GM21723 (cell line): ENCODE results near the gene RIPOR2.

Source experiments
- ATAC-seq: cut with Tn5 transposase; IDR thresholded peaks from one replicate; pipeline ENCODE4 v1.9.1; 2021; ENCODE audit warnings: mild to moderate bottlenecking, moderate library complexity; ENCODE audit not compliant: unreplicated experiment

The RIPOR2 gene, protein sequence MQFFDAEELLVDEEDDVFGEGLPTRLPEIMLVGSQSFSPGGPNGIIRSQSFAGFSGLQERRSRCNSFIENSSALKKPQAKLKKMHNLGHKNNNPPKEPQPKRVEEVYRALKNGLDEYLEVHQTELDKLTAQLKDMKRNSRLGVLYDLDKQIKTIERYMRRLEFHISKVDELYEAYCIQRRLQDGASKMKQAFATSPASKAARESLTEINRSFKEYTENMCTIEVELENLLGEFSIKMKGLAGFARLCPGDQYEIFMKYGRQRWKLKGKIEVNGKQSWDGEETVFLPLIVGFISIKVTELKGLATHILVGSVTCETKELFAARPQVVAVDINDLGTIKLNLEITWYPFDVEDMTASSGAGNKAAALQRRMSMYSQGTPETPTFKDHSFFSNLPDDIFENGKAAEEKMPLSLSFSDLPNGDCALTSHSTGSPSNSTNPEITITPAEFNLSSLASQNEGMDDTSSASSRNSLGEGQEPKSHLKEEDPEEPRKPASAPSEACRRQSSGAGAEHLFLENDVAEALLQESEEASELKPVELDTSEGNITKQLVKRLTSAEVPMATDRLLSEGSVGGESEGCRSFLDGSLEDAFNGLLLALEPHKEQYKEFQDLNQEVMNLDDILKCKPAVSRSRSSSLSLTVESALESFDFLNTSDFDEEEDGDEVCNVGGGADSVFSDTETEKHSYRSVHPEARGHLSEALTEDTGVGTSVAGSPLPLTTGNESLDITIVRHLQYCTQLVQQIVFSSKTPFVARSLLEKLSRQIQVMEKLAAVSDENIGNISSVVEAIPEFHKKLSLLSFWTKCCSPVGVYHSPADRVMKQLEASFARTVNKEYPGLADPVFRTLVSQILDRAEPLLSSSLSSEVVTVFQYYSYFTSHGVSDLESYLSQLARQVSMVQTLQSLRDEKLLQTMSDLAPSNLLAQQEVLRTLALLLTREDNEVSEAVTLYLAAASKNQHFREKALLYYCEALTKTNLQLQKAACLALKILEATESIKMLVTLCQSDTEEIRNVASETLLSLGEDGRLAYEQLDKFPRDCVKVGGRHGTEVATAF

DNA sequence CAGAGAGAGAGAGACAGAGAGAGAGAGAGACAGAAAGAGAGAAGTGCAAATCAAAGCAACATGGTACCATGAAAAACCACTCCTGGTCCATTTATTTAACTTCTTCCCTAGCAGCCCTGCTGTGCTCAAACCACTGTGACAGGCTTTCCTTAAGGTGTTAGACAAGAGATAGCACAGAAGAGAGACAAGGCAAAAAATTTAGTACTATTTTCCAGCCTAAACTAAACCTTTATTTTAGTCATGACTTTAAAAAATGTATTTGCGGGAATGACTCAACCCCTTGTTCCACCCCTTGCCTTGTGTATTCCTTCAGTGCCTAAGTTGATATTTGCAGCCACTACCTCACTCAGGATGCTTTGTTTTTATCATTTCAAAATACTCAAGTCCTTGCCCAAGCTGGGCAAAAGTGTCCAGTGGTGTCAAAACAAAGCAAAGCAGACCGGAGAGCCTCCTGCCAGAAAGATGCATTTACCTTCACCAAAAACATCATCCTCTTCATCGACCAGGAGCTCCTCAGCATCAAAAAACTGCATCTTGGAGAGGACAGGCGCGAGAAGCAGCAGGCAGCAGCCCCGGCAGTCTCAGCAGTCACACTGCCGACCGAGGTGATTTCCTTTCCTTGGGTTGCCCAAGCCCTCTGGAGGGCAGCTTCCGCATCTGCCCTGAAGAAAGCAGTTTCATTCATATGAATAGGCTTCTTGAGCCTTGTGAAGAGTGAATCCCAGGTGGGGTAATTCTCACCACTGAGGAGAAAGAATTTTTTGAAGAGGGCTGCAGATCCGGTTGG lies at the start of gene RIPOR2:
Gene RIPOR2, minus strand, starts transcription at position 595 of the 787 bp plus-strand sequence. Its CDS starts 62 bp downstream, at position 533.
- ATAC-seq = peak; percentile 29

DNA sequence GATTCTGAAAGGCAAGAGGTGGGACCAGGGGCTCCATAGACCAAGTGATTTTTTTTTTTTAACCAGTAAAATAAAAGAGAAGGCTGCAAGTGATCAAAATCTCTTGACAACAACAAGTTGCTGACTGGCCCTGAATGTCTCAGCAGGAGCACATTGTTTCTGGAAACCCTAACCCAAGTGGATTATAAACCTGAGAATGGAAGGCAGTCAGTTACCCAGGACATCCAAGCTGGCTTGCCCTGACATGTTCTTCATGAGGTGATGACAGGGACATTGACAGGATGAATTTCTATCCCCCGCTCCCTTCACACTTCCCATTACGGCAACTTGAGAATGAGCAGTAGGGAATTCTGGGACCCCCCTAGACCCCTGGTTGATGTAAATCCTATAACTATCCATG lies 49.6 kb upstream of the RIPOR2 start:
- ATAC-seq = no peak

DNA sequence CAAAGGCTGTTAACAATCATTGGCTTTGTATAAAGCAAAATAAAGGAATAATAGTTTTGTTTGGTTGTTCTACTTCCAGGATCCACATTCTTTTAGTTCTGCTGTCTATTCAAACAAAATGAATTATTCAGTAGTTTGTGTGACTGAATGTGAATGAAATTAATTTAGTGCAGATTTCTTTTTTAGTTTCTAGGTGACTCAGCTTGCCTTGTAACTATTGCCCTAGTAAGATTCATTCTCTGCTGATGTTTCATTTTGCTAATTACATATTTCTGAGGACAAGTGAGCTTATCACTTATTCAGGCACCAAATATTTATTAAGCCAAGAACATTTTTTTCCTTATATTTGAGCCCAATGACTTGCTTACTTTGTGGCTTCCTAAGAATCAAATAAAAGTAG lies 46.5 kb upstream of the RIPOR2 start:
- no peak for ATAC-seq

DNA sequence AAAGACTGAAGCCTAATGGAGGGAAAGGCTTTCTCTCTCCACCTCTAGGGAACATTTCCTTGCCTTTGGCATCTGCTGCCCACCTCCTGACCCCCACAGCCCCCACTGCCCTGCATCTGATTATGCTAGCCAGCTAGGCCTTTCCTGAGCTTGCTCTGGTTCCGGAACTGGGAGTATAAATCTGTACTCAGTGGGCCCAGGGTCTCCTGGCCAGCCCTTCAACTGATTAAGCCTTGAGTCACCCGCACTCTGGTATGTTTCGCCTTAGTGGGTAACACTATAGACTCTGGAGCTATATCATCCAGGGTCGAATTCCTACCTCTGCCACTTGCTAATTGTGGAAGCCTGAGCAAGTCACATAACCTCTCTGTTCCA lies 45.6 kb upstream of the RIPOR2 start:
- ATAC-seq = no peak

DNA sequence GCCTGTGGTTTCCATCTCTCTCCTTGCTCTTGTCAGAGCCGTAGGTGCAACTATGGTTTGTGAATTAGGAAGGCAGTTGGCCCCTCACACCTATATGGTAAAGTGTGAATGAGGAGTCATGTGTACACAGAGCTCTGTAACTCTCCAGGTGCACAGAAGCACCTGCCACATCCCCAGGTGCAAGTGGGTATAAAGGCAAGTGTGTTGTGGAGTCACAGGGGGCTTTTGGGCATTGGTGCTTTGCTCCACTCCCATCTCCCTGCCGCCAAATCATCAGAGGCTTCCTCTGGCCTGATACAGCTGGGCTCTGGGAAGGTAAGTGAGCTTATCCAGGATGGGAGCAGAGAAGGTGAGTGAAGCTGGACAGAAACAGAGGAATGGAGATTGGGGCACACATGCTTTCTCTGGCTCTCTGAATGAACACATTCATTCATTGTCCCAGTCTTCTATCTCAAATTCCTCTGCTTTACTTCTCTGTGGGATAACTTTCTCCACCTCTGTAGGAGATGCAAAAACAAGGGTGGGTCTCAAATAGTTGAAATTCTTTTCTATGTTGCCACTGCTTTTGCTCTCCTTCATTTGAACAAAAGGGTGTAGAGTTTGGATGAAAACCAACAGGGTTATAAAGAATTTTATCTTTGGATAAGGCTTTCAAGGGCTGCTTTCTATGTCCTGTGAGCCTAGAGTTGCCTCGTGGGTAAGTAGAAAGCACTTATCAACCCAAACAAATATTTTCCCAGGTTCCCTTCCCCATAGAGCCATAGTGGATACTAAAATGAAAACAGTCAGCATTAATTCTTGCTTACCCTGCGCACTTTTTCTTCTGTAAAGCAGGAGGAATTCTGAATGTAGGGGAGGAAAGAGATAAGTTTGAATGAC lies 45.0 kb upstream of the RIPOR2 start:
- no peak for ATAC-seq

DNA sequence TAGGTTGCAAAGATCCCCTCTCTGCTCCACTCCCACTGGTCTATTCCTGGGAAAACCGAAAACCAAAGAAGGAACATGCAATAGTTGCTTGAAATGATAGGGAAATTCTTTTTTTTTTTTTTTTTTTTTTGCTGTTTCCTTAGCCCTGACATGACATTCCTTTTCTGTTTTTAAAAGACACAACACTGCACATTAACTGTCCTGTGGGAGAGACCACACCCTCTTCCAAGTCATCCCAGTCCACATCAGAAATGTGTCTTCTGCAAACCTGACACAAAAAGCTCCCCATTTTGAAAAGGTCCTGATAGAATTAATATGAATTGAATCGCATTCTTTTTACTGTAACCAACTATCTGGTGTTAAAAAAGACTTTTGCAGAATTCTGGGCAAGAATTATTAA lies 43.4 kb upstream of the RIPOR2 start:
- ATAC-seq = no peak

DNA sequence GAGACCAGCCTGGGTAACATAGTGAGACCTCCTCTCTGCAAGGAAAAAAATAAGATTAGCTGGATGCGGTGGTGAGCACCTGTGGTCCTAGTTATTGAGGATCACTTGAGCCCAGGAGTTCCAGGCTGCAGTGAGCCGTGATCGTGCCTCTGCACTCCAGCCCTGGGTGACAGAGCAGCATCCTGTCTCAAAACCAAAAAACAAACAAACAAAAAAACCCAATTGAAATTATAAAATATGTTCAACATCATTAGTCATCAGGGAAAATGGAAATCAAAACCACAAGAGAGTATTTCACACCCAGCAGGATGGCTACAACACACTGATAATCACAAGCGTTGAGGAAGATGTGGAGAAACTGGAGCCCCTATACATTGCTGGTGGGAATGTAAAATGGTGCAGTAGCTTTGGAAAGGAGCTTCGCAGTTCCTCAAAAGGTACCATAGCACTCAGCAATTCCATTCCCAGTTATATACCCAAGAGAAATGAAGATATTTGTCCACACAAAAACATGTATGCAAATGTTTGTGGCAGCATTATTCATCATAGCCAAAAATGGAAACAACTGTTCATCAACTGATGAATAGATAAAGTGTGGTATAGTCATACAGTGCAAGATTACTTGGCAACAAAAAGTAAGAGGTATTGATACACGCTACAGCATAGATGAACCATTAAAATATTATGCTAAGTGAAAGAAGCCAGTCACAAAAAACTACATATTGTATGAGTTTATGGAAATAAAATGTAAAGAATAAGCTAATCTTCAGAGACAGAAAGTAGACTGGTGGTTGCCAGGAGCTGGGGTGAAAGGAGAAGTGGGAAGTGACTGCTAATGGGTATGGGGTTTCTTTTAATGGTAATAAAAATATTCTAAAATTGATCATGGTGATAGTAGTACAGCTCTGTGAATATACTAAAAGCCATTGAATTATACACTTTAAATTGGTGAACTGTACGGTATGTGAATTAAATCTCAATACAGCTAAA lies 38.7 kb upstream of the RIPOR2 start:
- peak; percentile 70 for ATAC-seq

DNA sequence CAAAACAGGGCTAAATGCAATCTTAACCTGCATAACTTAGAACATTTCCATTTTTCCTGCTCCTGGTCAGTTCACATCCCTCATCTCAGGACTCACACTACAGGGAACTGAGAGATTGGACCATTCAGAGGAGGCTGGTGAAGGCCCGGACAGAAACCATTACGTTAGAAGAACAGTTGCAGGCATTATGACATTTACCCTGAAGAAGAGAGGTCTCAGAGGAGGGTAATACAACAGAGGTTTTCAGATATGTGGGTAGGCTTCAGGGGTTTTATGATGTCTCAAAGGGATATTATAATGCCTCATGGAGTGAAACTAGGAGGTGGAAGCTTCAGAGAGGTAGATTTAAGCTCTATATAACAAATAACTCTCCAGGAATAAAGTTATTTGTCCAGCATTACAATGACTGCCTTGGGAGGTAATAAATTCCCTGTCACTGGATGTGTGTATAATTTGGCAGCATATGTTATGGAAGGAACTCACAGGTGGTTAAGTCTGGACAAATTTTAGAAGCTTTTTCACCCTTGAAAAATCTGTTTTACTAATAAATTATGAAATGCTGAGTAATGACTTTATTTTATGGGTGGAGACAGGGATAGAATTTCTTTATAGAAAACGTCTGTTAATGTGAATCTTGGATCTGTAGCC lies 36.7 kb upstream of the RIPOR2 start:
- no peak for ATAC-seq

DNA sequence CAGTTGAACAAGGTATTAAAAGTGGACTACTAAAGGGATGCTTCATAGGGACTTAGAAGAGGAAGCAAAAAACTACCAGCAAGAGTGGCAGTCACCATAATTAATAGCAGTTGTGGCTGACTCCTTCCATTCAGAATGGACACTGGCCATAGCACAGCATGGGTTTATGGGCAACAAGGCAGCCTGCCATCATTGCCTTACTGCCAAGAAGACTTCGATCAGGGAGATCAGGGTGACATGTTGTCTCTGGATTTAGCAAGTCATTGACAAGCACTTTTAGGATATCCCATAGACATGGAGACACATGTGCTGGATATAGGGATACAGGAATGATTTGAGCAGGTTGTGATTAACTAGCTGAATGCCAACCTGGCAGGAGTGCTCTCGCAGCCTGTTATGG lies 35.3 kb upstream of the RIPOR2 start:
- ATAC-seq = no peak

DNA sequence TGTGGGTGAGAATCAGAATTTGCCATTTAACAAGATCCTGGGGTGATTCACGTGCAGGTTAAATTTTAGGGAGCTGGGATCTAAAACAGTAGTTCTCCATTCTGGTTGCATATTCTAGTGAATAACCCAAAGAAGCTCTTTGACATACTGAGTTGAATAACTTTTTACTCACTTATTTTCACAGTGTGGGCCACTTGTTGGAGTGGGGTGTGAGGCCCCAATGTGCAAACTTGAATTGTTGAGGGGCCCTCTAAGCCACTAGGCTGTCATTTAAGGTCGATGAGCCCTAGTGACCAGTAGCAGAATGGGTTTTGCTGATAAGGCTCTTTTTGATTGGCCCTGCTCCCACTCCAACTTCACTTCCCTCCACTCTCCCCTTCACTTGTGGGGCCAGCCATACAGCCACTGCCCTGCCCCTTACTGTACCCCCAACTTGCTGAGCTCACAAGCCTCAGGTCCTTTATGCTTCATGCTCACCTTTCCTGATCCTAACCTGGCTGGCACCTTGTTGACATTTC lies 33.6 kb upstream of the RIPOR2 start:
- no peak for ATAC-seq

DNA sequence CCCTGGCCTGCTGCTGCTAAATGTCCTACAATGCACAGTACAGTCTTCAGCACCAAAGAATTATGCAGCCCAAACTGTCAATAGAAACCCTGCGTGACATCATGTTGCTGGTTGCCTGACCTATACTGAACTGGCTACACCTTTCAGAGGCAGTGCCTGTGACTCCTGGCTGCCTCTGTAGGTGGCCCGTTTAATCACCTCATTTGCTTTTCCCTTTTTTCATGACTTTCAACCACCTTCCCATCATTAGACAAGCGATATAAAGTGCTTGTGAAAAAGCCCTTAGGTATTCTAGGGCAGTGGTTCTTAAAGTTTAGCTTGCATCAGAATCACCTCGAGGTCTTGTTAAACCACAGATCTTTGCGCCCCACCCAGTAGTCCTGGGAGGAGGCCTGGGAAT lies 33.0 kb upstream of the RIPOR2 start:
- no peak for ATAC-seq

DNA sequence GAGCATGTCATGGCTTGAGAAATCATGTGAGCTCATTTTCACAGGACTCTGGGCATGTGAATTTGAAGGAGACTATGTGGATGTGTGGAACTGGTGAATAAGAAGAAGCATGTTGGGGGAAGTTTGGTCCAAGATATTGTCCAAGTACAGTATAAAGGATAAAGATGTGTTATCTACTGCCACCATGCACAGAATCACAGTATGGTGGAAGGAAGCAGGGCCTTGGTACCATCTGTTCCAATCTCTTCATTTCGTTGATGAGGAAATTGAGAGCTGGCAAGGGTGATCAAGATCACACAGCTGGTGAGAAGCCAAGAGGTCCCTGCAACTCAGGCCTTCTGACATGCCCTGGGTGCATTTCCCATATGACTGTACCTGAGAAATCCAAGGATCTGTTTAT lies 31.5 kb upstream of the RIPOR2 start:
- ATAC-seq = no peak

DNA sequence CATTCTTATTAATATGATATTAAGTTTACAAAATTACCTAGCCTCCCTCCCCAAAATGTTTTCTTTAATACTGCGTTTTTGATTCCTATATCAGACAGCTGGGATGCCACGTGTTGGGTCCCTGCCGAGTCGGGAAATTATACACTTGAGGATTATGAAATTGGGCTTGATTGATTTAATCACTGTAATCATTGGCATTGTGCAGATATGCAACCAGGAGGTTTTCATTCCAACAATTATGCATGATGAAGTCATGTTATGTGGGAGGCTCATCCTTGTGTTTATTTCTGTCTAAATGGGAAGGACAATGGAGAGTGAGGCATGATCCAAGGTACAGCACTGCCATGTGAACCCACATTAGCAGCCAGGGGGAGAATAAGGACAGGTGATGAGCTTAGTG lies 30.6 kb upstream of the RIPOR2 start:
- no peak for ATAC-seq

DNA sequence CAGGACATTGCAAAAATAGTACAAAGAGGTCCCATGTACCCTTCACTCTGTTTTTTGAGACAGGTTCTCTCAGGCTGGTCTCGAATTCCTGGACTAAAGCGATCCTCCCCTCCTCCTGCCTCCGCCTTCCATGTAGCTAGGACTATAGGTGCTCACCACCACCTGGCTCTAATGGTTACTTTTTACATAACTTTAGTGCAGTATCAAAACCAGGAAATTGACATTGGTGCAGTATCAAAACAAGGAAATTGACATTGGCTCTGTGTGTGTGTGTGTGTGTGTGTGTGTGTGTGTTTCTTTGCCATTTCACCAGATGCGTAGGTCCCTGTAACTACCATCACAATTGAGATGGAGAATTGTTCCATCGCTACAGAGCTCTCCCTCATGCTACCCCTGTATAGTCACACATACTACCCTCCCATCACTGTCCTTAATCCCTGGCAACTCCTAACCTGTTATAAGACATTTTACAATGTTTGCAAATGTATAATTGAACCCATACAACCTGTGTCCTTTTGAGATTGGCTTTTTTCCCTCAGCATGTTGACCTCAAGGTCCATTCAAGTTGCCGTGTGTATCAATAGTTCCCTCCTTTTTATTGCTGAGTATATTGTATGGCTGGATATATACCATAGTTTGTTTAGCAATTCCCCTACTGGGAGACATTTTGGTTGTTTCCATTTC lies 28.3 kb upstream of the RIPOR2 start:
- no peak for ATAC-seq

DNA sequence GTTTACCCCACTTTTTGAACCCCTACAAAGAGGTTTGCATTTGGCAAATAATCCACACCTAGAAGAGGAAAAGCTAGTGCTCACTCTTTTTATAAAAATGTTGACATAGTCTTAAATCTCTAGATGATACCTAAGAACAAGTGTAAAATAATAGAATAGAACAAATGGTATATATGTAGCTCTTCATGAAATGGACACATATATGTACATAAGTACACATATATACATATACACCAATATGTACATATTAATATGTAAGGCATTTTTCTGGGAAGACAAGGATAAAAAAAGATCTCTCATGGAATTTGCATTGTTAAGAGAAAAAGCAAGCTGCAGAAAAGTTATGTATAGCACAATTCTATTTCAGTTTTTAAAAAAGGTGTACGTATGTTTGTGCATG lies 27.6 kb upstream of the RIPOR2 start:
- no peak for ATAC-seq

DNA sequence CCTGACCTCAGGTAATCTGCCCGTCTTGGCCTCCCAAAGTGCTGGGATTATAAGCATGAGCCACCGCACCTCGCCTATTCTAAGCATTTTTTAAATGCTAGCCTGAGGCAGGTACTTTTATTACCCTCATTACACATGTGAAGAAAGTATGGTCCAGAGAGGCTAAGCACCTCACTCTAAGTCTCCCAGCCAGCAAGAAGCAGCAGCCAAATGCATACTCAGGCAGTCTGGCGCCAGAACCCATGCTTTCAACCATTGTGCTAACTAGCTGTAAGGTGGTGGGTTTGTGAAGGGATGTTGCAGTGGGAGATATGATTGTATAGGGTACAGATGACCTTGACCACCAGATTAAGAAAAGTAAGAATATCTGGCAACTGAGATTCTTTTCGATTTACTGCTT lies 26.1 kb upstream of the RIPOR2 start:
- no peak for ATAC-seq

DNA sequence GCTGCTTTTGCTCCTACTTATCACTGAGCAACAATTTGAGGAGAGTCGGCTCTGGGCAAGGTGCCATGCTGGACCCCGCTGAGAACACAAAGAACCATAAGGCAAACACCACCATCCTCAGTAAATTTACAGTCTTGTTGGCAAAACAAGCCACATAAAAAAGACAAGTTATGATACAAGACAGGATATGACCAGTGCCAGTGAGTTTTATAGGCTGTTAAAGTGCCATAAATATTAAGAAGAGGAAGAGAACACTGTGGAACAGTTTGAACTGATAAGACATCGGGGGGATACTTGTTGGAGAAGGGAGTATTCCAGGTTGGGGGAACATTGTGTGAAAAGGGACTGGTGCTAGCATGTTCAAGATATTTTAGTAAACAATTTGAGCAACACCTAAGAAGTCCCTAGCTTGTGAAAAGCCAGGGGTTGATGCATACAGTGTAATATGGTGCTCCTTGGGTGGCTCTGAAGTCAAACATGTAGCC lies 25.3 kb upstream of the RIPOR2 start:
- ATAC-seq = no peak
